HG02973 (cell line): ENCODE measurements around the gene MRC2.
"Not testable (repeated sequence)": the region's sequence is repeated elsewhere in the genome, so short reads cannot be mapped to it uniquely, and the experiment has no call there.

Source experiments
- ATAC-seq: cut with Tn5 transposase; IDR thresholded peaks from one replicate; pipeline ENCODE4 v1.9.1; 2021; ENCODE audit warnings: moderate library complexity; ENCODE audit not compliant: unreplicated experiment

MRC2 gene

GRCh38 chr17:62611728-62612127 lies 15.7 kb upstream of the MRC2 start:
- ATAC-seq = peak; percentile 22

GRCh38 chr17:62612289-62612688 lies 15.2 kb upstream of the MRC2 start:
- ATAC-seq = not testable (repeated sequence)

GRCh38 chr17:62613095-62613494 lies 14.4 kb upstream of the MRC2 start:
- ATAC-seq = not testable (repeated sequence)

GRCh38 chr17:62614142-62614541 lies 13.3 kb upstream of the MRC2 start:
- ATAC-seq = no peak

GRCh38 chr17:62615503-62615902 lies 12.0 kb upstream of the MRC2 start:
- ATAC-seq = no peak

GRCh38 chr17:62616993-62617893 lies 10.2 kb upstream of the MRC2 start:
- no peak for ATAC-seq

GRCh38 chr17:62617894-62618472 lies 9.5 kb upstream of the MRC2 start:
- no peak for ATAC-seq

- no peak for ATAC-seq
These were observed 8.6 kb upstream of the MRC2 start for GRCh38 chr17:62618647-62619416.

GRCh38 chr17:62619417-62620155 lies 7.9 kb upstream of the MRC2 start:
- no peak for ATAC-seq

- ATAC-seq = no peak
These were observed 6.2 kb upstream of the MRC2 start for GRCh38 chr17:62621223-62621622.

GRCh38 chr17:62625184-62625869 lies 2.1 kb upstream of the MRC2 start:
- ATAC-seq = no peak

- no peak for ATAC-seq
These were observed 1.6 kb upstream of the MRC2 start for GRCh38 chr17:62625870-62626200.

GRCh38 chr17:62626719-62627218 lies 701 bp upstream of the MRC2 start:
- ATAC-seq = no peak

GRCh38 chr17:62627904-62628633 lies 599 bp downstream of the MRC2 start:
- no peak for ATAC-seq

GRCh38 chr17:62628831-62629555 lies 1.5 kb downstream of the MRC2 start:
- no peak for ATAC-seq

GRCh38 chr17:62629556-62630364 lies 2.3 kb downstream of the MRC2 start:
- ATAC-seq = no peak

GRCh38 chr17:62630365-62631085 lies 3.1 kb downstream of the MRC2 start:
- ATAC-seq = no peak
